ENCODE results near the gene OR1M1. TPM values are rescaled to one million over a fixed set of nuclear protein-coding genes. Genes with fewer than 3 reads are reported as not detected.

The OR1M1 gene
- total RNA-seq (not detected), polyA plus RNA-seq (not detected)
- long read RNA-seq, donor 1, result 0 reads
- long read RNA-seq, donor 2, result 0 reads
- long read RNA-seq, donor 3, result 0 reads

- peaks cover 0 to 25% (median 0%) of the 10 kb centered on the region in 9 donors for H3K27me3 ChIP-seq
- ATAC-seq, result no peak
- TF ChIP-seq CTCF (IDR thresholded peaks at IDR 0.05) (no peak), POLR2A (IDR thresholded peaks at IDR 0.05) (no peak)
- DNase-seq, result no peak
- intact Hi-C loops (cut with DNase I), result no loop called here
- H3K4me3 ChIP-seq, result no peak within 1 kb of the TSS
- H3K4me1 ChIP-seq, result no peaks in the 10 kb centered on the region
- H3K27ac ChIP-seq, result no peak within 1 kb of the TSS
- no peaks in the 10 kb centered on the region for H3K9me3 ChIP-seq
- no peaks in the 10 kb centered on the region for H3K36me3 ChIP-seq
- WGBS, 4 donors, result 37 to 56% (median 38%) methylated on average over 2 of the region's 2 CpGs
These were observed at the start of gene OR1M1 for GRCh38 chr19:9086761-9087160. TSS of gene OR1M1 (plus strand) at chr19:9087061. CDS start at chr19:9093245, 6,184 bp downstream.

- Histone ChIP-seq H3K27ac (no peak overlapping the region), H3K36me3 (no peaks in the 10 kb centered on the region), H3K9me3 (no peaks in the 10 kb centered on the region), H3K4me3 (no peak overlapping the region), H3K27me3 (peaks cover 0 to 4% (median 0%) of the 10 kb centered on the region in 9 donors), H3K4me1 (no peaks in the 10 kb centered on the region)
- no peak for ATAC-seq
- 76 to 86% (median 78%) methylated on average over 8 of the region's 8 CpGs for WGBS, 4 donors
- TF ChIP-seq POLR2A (IDR thresholded peaks at IDR 0.05) (no peak), CTCF (IDR thresholded peaks at IDR 0.05) (no peak)
- no peak for DNase-seq
- intact Hi-C loops (cut with DNase I), result no loop called here
These were observed 49.3 kb upstream of the OR1M1 start for GRCh38 chr19:9037400-9038062.

GRCh38 chr19:9039728-9040127 lies 47.1 kb upstream of the OR1M1 start:
- no peak overlapping the region for H3K27ac ChIP-seq
- H3K4me1 ChIP-seq, result no peaks in the 10 kb centered on the region
- peaks cover 0 to 4% (median 0%) of the 10 kb centered on the region in 9 donors for H3K27me3 ChIP-seq
- intact Hi-C loops (cut with DNase I), result no loop called here
- H3K9me3 ChIP-seq, result no peaks in the 10 kb centered on the region
- no peak for TF ChIP-seq POLR2A (IDR thresholded peaks at IDR 0.05)
- no peak for TF ChIP-seq CTCF (IDR thresholded peaks at IDR 0.05)
- no peak overlapping the region for H3K4me3 ChIP-seq
- WGBS, 4 donors, result 70 to 73% (median 71%) methylated on average over 5 of the region's 5 CpGs
- DNase-seq (no peak), ATAC-seq (no peak)
- no peaks in the 10 kb centered on the region for H3K36me3 ChIP-seq

GRCh38 chr19:9040131-9040530 lies 46.7 kb upstream of the OR1M1 start:
- TF ChIP-seq POLR2A (IDR thresholded peaks at IDR 0.05), result no peak
- no peak for TF ChIP-seq CTCF (IDR thresholded peaks at IDR 0.05)
- peaks cover 0 to 4% (median 0%) of the 10 kb centered on the region in 9 donors for H3K27me3 ChIP-seq
- intact Hi-C loops (cut with DNase I), result no loop called here
- no peaks in the 10 kb centered on the region for H3K36me3 ChIP-seq
- H3K4me1 ChIP-seq, result no peaks in the 10 kb centered on the region
- no peak overlapping the region for H3K4me3 ChIP-seq
- no peaks in the 10 kb centered on the region for H3K9me3 ChIP-seq
- no peak for ATAC-seq
- H3K27ac ChIP-seq, result no peak overlapping the region
- 59 to 66% (median 62%) methylated on average over 9 of the region's 9 CpGs for WGBS, 4 donors
- no peak for DNase-seq

Measured in heart left ventricle (tissue), 16 donors.